ENCODE measurements around the gene TSPAN11.
"Not testable (repeated sequence)": the region's sequence is repeated elsewhere in the genome, so short reads cannot be mapped to it uniquely, and the experiment has no call there.

DNA sequence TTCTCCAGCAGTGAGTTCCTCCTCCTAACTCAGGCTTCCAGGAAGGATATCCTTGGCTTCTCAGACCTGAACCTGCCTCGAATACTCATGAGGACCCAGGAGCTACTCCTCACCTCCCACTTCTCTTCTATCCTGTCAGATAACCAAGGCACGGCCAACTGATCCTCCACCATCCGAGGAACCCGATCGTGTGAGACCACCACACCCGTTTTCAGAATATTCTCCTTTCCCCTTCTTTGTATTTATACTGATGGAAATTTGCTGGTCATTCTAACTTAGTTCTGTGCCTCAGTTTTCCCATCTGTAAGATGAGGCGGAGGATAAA lies 86.0 kb downstream of the TSPAN11 start:
- TF ChIP-seq, protein P1, sequence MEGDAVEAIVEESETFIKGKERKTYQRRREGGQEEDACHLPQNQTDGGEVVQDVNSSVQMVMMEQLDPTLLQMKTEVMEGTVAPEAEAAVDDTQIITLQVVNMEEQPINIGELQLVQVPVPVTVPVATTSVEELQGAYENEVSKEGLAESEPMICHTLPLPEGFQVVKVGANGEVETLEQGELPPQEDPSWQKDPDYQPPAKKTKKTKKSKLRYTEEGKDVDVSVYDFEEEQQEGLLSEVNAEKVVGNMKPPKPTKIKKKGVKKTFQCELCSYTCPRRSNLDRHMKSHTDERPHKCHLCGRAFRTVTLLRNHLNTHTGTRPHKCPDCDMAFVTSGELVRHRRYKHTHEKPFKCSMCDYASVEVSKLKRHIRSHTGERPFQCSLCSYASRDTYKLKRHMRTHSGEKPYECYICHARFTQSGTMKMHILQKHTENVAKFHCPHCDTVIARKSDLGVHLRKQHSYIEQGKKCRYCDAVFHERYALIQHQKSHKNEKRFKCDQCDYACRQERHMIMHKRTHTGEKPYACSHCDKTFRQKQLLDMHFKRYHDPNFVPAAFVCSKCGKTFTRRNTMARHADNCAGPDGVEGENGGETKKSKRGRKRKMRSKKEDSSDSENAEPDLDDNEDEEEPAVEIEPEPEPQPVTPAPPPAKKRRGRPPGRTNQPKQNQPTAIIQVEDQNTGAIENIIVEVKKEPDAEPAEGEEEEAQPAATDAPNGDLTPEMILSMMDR (IDR thresholded peaks at IDR 0.05; ENCODE audit: control extremely low read depth in 1 of 3, insufficient read depth in 1 of 3, low read depth in 1 of 3, low read length in 3 of 3), result not testable (repeated sequence)
- not testable (repeated sequence) for TF ChIP-seq TAF1 (IDR thresholded peaks at IDR 0.05; ENCODE audit: low read depth, low read length); RNF2 (IDR thresholded peaks at IDR 0.05; ENCODE audit: borderline replicate concordance, low read depth, low read length, missing control alignments, poor library complexity, severe bottlenecking); TAF7 (optimal IDR thresholded peaks at IDR 0.05; ENCODE audit: borderline replicate concordance, low read depth, low read length); SIRT6 (IDR thresholded peaks at IDR 0.05; ENCODE audit: low read length); SP2 (IDR thresholded peaks at IDR 0.05; ENCODE audit: low read length)
- TF ChIP-seq, protein P2, sequence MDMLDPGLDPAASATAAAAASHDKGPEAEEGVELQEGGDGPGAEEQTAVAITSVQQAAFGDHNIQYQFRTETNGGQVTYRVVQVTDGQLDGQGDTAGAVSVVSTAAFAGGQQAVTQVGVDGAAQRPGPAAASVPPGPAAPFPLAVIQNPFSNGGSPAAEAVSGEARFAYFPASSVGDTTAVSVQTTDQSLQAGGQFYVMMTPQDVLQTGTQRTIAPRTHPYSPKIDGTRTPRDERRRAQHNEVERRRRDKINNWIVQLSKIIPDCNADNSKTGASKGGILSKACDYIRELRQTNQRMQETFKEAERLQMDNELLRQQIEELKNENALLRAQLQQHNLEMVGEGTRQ (IDR thresholded peaks at IDR 0.05; ENCODE audit: low read length), result not testable (repeated sequence)
- TF ChIP-seq, protein P3, sequence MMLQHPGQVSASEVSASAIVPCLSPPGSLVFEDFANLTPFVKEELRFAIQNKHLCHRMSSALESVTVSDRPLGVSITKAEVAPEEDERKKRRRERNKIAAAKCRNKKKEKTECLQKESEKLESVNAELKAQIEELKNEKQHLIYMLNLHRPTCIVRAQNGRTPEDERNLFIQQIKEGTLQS (IDR thresholded peaks at IDR 0.05; ENCODE audit: insufficient read depth, low read depth, low read length), result not testable (repeated sequence)

Measured in H1 (cell line).